Esophagus mucosa (tissue), 1 donor: Measurements from ENCODE around the gene ZNF778. TPM values are rescaled to one million over a fixed set of nuclear protein-coding genes. Genes with fewer than 3 reads are reported as not detected.

Experiments
- ATAC-seq: fragments of 200-7000 bp; cut with Tn5 transposase; one replicate; pipeline ENCODE4 v1.9.1; 2020
- total RNA-seq: library from RNA; stranded (reverse); gene quantifications from one replicate; pipeline ENCODE4 v1.2.4, GENCODE V29; 2023
- donor health status: DM: yes; HTN: yes; CAD: no.

The ZNF778 gene
- total RNA-seq, 1 donor from 2014 or later, result 5.3 TPM

GRCh38 chr16:89194340-89195311 lies 22.9 kb upstream of the ZNF778 start:
- ATAC-seq, result no peak

DNA sequence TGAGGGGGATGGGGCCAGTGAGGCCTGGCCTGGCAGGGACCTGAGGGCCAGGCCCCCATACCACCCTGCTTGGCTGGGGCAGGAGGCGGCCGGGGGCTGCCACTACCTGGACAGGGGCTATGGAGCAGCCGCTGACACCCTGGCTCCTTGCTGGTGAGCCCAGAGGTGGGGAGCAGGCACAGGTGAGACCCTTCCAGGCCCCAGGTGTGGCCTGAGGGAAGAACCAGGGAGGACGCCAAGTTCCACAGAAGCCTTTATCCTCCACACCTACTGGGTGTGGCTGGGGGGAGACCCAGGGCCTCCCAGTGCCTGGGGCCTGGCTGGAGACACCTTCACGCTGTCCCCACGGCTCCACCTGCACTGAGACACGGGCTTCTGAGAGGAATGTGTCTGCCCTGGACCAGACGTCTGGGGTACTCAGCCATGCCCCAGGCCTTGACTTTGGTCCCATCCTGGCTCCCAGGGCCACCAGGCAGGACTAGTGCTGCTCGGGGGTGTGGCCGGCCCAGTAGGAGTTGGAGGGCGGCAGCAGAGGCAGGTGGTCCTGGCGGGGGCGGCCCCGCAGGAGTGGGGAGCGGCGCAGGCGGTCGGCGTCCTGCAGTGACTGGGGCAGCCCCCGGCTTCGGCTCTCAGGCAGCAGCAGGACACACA lies 21.9 kb upstream of the ZNF778 start:
- no peak for ATAC-seq

DNA sequence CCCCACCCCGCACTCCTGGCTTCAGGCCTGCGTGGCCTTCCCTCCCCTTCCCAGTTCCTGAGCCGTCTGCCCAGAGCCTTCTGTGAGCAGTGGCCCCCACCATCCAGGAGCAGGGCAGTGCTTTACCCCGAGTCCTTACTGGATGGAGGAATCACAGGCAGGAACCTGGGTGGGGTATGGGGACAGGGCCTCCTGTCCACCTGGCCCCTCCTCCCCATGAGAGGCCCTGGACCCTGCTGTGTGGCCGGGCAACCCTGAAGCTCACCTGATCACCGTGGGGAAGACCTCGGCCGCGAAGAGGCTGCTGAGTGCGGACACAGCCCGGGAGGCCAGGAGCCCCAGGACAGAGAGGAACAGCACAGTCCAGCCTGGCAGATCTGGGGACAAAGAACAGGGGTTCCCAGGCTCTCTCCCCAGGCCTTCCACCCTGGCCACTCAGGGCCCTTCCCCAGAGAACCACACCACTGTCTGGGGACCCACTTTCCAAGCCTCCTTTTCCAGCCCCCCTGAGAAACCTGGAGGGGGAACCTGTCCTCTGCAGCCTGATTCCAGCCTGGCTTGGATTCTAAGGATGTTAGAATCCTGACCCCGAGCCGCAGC lies 20.4 kb upstream of the ZNF778 start:
- ATAC-seq, result no peak

GRCh38 chr16:89197633-89198416 lies 19.7 kb upstream of the ZNF778 start:
- ATAC-seq, result no peak

- ATAC-seq, result no peak
Measured at GRCh38 chr16:89198417-89199240, 18.9 kb upstream of the ZNF778 start.

DNA sequence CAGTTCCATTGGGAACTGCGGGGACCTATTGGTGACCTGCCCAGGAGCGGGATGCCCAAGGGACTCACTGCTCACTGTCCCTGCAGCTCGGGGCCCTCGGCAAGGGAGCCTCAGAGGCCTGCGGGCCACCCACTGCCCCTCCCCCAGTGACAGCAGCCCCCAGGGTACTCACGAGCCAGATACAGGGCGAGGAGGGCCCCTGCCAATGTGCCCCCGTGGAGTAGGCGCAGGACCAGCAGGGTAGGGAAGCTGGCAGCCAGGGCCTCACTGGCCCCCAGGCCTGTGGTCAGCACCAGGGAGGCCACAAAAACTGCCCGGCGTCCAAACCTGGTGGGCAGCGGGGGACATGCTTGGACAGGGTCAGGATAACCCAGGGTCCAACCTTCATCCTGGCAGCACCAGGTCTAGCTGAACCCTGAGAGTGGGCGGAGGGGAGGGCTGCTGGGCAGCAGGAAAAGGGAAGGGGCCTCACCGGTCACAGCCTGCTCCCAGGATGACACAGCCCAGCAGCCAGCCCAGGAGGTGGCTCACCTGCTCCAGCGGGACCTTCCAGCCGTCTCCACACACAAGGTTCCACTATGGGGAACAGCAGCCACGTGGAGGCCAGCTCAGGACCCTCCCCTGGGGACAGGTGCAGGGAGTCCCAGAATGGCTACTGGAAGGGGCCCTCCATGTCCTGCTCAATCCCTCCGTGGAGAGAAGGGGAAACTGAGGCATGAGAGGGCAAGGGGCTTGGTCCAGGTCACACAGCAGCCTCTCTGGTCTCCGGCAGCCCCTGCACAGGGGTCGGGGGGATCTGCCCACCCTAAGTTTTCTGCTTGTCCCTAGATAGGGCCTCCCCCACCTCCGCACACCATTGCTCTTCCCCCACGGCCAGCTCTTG lies 18.0 kb upstream of the ZNF778 start:
- no peak for ATAC-seq

DNA sequence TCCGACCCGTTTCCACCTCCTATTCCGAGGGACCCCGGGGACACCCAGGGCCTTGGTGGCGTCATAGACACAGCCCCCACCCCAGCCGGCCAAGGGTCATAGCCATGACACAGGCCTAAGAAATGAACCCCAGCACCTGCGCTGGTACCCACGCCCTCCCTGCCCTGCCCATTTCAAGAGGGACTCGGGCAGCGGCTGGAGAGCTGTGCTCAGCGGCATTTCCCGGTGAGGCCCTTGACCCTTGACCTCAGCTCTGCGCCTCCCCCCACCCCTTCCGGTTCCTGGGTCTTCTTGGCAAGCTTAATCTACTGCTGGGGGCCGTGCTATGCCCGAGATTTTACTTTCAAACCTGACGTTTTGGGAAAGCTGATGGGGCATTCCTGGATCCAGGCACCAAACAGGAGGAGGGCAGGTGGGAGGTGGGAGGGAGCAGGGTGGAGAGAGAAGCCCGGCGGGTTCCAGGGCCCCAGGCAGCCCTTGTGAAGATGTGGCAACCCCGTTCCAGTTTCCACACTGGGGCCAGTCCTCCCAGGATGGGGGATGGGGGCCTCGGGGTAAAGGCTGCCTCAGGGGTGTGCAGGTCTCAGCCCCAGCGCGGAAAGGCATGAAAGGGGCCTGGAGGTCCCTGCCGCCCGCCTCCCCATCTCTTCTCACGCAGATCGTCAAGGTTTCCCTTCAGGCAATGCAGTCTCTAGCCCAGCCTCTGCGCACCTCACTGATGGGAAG lies 17.2 kb upstream of the ZNF778 start, which contains the start of gene SLC22A31:
SLC22A31 (minus strand) TSS at position 414 of the 726 bp plus-strand sequence; CDS start at position 378, 36 bp downstream.
- ATAC-seq, result no peak

GRCh38 chr16:89200850-89201411 lies 16.6 kb upstream of the ZNF778 start:
- ATAC-seq, result no peak

DNA sequence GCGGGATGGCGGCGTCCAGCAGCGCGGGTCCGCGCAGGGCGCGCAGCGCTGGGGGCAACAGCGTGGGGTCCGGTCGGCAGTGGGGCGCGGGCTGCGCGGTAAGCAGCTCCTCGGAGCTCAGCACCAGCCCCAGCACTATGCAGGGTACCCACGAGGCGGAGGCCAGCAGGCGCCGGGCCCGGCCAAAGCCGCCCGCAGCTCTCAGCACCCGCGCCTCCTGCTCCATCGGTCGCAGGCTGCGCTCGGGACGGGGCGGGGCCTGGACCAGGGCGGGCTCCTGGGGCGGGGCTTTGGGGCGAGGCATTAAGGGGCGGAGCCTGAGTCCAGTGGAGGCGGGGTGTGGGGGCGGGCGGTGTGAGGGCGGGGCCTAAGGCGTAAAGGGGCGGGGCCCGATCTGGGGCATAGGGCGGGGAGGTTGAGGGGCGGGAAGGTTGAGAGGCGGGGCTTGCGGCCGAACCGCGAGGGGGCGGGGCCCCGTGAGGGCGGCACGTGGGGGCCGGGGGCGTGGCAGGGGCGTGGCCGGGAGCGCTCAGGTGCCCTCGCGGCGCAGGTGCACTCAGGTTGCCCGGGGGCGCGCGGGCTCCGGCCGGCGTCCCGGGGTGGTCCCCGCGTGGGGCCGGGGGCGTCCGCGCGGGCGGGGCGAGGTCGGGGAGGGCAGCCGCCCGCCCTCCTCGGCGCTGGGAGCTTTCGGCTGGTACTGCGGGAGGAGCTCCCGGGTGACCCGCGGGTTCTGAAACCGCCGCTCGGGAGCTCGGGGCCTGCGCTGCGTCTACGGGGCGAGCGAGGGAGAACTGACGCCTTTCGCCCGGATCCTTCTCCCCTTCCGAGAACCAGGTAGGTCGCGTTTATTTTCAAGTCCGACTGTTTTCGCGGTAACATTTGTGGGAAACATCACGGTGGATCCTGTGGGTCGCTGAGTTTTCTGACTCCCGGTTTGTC lies 15.8 kb upstream of the ZNF778 start:
- peak; percentile 94 for ATAC-seq

DNA sequence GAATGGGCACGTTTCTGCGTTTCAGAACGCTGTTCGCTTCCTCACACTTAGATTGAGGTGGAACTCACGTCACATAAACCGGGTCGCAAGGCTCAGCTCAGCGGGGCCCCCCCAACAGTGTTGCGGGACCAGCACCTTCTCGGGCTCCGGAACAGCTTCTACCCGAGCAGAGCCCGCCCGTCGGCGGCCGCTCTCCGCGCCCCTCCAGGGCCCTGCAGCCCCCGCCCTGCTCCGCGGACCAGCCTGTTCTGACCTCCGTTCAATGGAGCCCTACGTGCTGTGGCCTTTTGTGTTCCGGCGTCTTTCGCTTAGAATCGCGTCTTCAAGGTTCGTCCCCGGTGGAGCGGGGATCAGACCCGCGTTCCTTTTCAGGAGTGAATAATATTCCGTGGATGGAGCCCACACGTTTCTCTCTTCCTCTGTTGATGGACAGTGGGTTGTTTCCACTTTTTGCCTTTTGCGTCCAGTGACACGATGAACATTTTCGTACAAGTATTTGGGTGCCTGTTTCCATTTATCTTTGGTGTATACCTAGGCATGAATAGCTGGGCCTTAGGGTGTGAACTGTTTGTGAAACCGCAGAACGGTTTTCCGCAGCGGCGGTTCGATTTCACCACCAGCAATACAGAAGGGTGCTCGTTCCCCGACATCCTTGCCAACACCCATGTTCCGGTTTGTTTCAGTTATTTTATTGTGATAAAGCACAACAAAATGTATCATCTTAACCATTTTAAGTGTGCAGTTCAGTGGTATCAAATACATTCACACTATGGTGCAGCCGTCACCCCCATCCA lies 14.9 kb upstream of the ZNF778 start:
- no peak for ATAC-seq

- no peak for ATAC-seq
Measured at GRCh38 chr16:89207993-89208392, 9.5 kb upstream of the ZNF778 start.

DNA sequence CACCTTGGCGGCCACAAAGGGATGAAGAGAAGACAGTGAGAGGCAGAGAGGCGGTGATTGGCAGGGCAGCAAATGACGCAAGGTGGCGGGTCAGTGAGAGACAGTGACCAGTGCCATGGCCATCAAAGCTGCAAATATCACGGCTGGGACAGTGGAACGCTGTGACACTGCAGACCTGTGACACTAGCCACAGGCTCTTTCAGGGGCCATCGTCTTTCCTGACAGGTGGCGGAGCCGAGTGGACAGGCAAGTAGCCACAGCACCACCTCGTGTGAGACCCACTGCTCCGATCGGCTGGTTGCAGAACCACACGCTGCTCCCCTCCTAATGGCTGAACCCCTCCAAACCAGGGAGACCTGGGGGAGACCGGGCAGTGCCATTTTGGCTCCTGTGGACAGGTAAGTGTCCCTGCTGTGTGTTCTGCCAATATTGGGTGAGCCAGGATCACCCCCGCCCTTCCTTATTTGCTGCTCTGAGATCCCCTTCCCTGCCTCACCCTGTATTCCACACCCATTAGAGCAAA lies 7.9 kb upstream of the ZNF778 start:
- peak; percentile 17 for ATAC-seq

GRCh38 chr16:89210165-89210903 lies 7.2 kb upstream of the ZNF778 start:
- ATAC-seq, result no peak

DNA sequence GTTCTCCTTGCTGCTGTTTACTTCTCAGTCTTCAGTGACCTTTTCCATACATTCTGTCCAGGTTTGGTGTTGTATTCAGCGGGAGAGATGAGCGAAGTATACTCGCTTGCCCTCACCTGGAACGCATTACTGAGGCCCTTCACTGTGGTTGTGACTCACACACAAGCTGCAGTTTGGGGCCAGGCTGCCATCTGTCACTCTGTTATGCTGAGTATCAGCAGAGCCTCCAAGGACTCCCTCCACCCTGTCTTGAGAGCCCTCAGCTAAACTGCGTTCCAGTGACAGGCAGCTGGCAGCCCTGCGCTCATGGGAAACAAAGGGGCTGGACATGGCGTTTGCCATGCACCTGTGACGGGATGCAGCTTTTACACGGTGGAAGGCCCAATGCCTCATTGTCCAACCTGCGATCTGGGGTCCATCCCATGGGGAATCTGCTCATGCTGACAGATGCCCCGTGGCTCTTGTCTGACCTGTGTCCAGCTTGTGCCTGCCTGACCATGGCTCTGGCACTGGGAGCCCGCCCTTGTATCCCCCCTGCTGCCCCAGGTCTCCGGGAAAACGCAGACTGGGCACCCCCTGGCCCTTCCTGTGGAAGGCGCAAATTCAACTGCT lies 6.5 kb upstream of the ZNF778 start:
- ATAC-seq, result peak; percentile 35

DNA sequence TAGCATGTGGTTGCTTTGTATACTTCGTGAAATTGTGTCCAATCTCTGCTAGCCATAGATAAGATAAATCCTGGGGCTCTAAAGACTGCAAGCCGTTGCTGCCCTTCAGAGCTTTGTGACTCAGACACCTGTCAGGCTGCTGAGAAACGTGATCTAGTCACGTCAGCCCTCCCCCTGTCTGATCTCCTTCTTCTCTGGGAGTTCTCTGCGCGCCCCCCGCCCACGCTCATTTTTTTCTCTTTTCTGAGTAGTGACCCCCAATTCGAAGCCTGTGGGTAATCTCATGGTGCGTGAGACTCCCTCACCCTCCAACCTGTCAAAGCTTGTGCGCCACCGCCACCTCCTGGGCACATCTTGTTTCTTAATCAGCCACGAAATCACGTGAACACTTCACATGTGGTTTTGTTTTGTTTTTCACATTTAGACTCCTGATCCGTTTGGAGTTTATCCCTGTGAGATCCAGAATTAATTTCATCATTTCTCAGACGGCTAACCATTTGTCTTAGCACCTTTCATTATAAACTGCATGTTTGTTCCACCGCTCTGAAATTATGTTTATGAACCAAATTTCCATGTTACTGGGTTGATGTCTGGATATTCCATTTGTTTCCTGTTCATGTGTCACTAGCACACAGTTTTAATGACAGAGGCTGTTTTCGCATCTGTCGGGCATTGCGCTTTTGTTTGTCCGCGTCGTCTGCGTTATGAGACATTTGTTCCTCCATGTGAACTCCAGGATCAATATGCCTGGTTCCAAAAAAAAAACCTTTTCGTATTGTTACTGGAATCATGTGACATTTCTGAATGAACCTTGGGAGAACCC lies 977 bp upstream of the ZNF778 start:
- ATAC-seq, result peak; percentile 69
